GM12875 (cell line): ENCODE data around the gene ALDH3B2.

ENCODE experiments used
- H3K4me3 ChIP-seq: one replicate; pipeline ENCODE4 v1.5.1; 2011; ENCODE audit warnings: low read depth, low read length, control low read depth
- TF ChIP-seq, protein P1 (sequence below): IDR thresholded peaks from 2 replicates; pipeline ENCODE4 v1.5.1; 2011; ENCODE audit warnings: low read depth, mild to moderate bottlenecking, control low read depth, inconsistent platforms, low read length, moderate library complexity, borderline replicate concordance; ENCODE audit not compliant: insufficient read depth

ALDH3B2 gene

DNA sequence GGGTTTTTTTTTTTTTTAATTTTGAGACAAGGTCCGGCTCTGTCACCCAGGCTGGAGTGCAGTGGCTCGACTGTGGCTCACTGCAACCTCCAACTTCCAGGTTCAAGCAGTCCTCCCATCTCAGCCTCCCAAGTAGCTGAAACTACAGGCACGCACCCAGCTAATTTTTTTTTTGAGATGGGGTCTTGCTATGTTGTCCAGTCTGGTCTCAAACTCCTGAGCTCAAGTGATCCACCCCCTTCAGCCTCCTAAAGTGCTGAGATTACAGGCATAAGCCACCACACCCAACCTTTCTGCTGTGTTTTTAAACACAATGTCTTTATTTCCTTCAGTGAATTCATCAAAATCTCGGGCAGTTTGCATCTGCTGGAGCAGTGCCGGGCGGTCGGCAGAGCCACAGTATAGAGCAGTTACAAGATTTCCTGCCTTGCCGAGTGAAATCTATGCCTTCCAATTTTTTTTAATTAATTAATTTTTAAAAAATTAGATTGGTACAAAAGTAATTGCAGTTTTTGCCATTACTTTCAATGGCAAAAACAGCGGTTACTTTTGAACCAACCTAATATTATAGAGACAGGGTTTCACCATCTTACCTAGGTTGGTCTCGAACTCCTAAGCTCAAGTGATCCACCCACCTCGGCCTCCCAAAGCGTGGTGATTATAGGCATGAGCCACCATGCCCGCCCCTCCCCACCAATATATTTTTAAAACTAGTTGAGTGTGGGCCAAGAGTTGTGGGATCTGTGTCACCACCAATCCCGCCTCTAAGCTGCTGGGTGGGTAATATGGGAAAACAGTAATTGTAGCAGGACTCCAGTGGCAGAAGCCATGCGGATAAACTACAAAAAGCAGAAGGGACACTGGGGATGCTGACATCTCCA, 21.2 kb downstream of the ALDH3B2 start:
- TF ChIP-seq, protein P1, sequence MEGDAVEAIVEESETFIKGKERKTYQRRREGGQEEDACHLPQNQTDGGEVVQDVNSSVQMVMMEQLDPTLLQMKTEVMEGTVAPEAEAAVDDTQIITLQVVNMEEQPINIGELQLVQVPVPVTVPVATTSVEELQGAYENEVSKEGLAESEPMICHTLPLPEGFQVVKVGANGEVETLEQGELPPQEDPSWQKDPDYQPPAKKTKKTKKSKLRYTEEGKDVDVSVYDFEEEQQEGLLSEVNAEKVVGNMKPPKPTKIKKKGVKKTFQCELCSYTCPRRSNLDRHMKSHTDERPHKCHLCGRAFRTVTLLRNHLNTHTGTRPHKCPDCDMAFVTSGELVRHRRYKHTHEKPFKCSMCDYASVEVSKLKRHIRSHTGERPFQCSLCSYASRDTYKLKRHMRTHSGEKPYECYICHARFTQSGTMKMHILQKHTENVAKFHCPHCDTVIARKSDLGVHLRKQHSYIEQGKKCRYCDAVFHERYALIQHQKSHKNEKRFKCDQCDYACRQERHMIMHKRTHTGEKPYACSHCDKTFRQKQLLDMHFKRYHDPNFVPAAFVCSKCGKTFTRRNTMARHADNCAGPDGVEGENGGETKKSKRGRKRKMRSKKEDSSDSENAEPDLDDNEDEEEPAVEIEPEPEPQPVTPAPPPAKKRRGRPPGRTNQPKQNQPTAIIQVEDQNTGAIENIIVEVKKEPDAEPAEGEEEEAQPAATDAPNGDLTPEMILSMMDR, result no peak
- H3K4me3 ChIP-seq, result no peak overlapping the region

DNA sequence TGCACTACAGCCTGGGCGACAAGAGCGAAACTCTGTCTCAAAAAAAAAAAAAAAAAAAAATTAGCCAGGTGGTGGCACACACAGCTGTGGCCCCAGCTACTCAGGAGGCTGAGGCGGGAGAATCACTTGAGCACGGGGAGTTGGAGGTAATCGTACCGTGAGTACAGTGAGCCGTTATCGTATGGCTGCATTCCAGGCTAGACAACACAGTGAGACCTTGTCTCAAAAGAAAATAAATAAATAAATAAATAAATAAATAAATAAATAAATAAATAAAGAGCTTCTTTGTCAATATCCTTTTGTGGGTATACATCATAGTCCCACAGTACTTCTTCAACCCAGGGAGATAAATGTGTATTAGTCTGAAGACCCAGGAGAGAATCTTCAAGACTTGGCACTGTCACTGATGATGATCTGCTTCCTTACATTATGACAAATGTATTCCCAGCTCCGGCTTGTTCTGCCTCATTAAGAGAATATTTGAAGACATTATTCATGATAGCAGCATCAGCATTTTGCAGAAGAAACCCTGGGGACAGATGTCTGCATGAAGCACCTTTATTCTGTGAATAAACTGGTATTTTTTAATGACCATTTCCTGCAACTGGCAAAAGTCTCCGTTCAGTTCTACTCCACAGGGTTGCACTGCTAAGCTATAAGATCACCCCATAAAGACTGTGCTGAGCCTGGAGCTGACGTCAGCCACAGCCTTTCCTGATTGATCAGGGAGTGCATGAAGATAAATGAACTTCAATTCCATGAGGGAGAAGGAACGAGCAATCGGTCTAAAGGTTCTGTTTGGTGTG, 22.2 kb downstream of the ALDH3B2 start:
- TF ChIP-seq, protein P1, result no peak
- H3K4me3 ChIP-seq, result no peak overlapping the region

DNA sequence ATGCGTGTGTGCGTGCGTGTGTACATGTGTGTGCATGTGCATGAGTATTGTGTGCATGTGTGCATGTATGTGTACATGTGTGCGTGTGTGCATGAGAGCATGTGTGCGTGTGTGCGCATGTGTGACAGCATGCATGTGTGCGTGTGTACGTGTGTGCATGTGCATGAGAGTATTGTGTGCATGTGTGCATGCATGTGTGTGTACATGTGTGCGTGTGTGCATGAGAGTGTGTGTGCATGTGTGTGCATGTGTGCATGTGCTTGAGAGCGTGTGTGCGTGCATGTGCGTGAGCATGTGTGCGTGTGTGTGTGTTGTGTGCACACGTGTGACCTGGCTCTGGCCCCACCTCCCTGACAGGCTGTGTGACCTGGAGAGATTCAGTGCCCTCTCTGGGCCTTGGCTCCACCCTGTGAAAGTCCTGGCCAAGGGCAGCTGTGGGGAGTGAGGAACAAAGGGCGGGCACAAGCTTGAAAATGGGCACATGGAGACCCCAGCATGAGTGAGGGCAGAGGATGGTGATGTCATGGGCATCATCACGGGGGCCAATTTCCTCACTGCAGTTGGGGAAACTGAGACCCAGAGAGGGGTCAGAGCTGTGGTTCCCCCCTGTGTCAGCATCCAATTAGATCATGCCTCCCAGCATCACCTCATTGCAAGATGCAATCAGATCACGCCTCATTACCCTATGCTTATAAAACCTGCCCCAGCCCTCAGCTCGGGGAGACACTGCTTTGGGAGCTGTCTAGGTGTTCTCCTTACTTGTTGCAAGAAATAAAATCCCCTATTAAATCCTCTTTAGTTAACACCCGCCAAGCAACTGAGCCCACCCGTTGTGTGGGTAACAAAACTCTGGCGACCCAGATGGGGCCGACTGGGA, 24.6 kb downstream of the ALDH3B2 start:
- peak overlapping the region; percentile 51 for H3K4me3 ChIP-seq
- TF ChIP-seq, protein P1, result no peak

DNA sequence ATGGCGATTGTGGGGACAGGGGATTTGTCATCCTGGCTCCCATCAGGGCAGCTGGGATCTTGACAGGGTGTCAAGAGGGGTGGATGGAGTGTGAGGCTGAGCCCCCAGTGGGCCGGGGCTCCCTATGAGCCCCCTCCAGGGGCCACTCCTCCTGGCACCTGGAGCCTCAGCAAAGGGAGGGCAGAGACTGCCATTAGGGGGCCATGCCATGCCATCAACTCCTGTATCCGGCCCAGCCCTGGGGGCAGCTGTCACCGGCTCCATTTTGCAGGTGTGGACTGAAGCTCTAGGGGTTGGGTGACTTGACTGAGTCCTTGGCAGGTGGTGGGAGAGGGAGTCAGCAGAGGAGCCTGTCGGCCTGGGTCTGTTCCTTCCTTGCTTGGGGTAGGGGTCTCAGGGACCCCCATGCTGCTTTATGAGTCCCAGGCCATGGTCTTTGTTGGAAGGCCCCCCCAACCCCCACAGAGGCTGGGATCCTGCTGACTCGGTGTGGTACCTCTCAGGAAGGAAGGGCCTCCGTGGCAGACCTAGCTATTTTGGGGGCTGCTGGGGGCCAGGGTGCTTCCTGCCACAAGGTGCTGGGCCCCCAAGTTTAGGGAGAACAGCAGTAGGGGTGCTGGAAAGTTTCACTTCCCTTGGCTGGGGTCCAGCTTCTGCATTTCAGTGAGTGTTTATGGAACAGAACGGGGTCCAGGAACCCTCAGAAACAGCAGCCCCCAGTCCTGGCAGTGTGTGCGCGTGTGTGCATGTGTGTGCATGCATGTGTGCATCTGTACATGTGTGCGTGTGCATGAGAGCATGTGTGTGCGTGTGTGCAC, 25.4 kb downstream of the ALDH3B2 start:
- H3K4me3 ChIP-seq, result no peak overlapping the region

DNA sequence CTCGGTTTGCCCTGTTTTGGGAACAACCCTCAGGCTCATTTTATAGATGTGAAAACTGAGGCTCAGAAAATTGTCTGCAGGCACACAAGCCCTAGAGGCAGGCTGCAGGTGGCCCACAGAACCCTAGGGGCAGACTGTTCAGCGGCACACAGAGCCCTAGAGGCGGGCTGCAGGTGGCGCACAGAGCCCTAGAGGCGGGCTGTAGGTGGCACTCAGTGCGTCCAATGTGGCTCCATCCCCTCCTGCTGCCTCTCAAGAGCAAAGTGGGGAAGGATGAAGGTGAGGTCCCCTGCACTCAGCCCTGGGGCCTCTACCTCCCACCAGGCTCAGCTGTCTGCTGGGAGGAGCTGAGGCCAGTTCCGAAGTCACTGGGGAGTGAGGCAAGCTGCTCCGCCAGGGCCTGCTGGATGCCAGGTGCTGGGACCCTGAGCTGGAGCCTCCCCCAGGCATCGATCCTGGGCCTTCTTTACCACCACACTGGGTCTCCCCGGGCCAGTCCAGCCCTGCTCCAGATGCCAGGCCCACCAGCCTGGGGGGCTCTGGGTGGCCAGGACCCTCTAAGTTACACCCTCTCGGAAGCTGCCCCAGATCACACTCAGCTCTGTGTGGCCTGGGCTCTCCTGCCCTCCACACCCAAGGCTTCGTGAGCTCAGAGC, 26.2 kb downstream of the ALDH3B2 start:
- TF ChIP-seq, protein P1, result peak; percentile 75

More for the DNA sequence above, 25.4 kb downstream of the ALDH3B2 start:
- TF ChIP-seq, protein P1, result no peak

DNA sequence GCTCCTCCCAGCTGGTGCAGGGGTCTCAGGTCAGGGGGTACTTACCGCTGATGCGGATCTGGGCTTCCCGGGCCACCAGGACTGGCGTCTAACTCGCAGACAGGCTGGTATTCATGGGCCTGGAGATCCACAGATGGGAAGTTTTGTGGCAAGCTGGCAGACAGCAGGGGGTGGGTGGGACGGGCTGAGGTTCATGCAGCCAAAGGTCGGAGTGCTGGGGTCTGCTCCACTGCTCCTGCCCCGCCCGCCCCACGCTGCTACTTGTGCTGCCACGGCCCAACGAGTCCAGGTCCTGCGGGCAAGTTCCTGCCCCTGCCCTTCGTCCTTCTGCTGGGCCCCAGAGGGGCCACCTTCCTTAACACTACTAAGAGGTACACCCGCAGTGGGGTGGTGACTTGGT, 27.0 kb downstream of the ALDH3B2 start:
- H3K4me3 ChIP-seq, result no peak overlapping the region

More for the DNA sequence above, 26.2 kb downstream of the ALDH3B2 start:
- no peak overlapping the region for H3K4me3 ChIP-seq

More for the DNA sequence above, 27.0 kb downstream of the ALDH3B2 start:
- TF ChIP-seq, protein P1, result no peak
